GM18951 (cell line): ENCODE results near the gene GON7.
"Not testable (repeated sequence)": the region's sequence is repeated elsewhere in the genome, so short reads cannot be mapped to it uniquely, and the experiment has no call there.

ENCODE experiments used
- POLR2A ChIP-seq: IDR thresholded peaks from 4 replicates; pipeline ENCODE4 v1.6.1; 2011; ENCODE audit warnings: mild to moderate bottlenecking; ENCODE audit not compliant: insufficient read length, insufficient read depth; ENCODE audit errors: extremely low read depth
- in situ Hi-C: fragments of 300-500 bp; cut with MboI; formaldehyde crosslinking; loops from one replicate; pipeline ENCODE4 v1.12.0; 2022; ENCODE audit warnings: low sequenced_read_pairs, mixed read lengths, inconsistent platforms; ENCODE audit not compliant: unreplicated experiment

GON7 gene

DNA sequence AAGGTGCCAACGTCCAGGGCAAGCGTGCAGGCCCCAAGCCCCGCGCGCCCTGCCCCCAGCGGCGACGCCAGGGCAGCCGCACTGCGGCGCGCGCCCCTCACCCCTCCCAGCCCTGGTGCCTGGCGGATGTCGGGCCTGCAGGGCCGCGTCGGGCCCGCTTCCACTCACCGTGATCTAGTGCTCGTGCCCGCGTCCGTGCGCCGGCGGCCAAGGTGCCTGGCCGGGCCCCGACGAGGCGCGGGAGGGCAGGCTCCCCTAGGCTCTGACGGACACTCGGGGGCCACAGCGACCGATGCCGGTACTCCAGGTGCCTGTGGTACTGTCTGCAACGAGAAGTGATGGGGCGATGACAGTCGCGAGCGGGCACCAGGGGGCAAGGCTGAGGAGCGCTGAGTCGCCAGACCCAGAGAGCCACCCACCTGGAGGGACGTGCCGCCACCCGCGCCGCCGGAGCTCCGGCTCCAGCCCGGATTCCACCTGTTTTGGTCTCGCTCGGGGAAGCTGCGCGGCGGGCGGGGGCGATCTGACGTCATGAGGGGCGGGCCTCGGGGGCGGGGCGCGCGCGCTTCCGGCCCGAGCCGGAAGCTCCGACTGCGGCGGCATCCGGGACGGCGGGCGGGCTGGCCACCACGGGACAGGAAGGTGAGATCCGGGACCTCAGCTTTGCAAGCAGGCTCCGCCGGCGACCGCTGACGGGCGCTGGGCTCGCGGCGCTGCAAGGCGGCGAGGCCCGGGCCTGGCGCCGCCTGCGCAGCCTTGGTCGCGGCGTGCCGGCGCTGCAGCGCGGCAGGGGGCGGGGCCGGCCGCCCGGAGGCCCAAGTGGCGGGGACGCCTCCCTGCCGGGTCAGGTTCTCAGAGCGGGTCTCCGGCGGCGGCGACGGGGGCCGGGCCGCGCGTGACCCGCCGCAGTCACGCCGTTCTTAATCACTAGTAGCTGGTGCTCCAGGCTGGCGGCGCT, 22.2 kb downstream of the GON7 start, which contains the start of the genes LYSET and MOAP1:
TSS of gene LYSET (plus strand) at position 927 of the 958 bp plus-strand sequence. CDS start 89 bp downstream, outside the sequence.
TSS of gene MOAP1 (minus strand) at position 507 of the 958 bp plus-strand sequence. CDS start 655 bp downstream, outside the sequence.
- peak; percentile 81 for TF ChIP-seq POLR2A
- in situ Hi-C loops, result no loop called here

DNA sequence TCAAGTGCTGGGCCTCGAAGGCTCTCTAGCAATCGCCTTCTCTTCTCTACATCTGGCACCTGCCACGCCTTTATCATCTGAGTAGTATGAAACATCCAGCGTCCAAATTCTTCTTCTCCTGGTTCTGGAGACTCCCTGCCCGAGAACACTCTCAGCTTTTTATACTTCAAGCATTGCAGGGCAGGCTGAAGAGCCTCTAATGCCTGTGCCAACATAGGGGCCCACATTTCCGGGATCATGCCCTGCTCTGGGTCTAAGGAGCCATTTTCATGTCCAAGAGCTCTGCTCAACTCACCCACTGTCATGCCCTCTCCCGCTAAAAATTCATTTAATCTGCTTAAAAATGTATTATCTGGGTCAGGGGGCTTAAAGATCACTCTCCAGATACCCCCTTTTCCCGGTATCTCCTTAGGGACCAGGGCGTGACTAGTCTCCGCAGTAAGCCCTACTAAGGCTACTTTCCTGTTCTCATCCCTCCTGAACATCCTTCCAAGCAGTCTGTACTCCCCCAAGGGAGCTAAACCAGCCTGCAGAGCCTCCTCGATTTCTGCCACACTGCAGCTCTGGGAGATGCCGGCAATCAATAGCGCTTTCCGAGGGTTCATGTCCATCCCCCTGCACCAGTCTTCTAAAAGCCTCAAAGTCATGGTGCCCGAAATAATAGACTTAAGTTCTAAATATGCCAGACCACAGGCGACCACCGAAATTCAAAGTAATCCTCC, 23.1 kb downstream of the GON7 start:
- in situ Hi-C loops, result no loop called here
- no peak for TF ChIP-seq POLR2A

DNA sequence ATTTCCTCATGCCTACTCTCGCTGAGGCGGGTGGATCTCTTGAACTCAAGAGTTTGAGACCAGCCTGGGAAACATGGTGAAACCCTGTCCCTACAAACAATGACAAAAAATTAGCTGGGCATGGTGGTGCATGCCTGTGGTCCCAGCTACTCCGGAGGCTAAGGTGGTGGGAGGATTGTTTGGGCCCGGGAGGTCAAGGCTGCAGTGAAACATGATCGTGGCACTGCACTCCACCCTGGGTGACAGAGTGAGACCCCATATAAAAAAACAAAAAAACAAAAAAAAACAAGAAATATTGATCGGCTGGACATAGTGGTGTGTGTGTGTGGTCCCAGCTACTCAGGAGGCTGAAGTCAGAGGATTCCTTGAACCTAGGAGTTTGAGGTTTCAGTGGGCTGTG, 31.4 kb downstream of the GON7 start:
- no peak for TF ChIP-seq POLR2A
- in situ Hi-C loops, result no loop called here

DNA sequence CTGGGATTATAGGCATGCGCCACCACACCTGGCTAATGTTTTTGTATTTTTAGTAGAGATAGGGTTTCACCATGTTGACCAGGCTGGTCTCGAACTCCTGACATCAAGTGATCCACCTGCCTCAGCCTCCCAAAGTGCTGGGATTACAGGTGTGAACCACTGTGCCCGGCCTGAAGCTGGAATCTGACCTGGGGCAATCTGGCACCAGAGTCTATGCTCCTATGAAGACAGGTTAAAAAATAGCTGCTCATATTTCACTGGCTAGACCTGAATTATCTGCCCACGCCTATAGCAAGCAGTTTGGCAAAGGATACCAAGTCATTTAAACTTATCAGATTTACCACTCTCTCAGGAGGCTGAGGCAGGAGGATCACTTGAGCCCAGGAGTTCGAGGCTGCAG, 32.1 kb downstream of the GON7 start:
- in situ Hi-C loops, result not testable (repeated sequence)

DNA sequence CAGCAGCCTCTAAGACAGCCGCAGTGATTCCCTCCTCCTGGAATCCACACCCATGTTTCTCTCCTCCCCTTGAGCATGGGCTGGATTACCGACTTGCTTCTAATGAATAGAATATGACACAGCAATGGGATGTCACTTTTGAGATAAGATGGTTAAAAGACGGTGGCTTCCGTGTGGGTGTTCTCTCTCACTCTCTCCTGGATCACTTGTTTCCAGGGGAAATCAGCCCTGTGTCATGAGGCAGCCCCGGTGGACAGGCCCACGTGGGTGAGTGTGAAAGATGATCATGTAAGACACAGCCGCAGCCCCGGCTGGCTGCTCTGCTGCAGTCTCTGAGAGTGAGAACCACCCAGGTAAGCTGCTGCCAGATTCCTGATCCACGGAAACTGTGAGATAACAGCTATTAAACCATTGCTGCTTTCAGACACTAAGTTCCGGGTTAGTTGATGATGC, 32.9 kb downstream of the GON7 start:
- in situ Hi-C loops, result no loop called here
- TF ChIP-seq POLR2A, result no peak

DNA sequence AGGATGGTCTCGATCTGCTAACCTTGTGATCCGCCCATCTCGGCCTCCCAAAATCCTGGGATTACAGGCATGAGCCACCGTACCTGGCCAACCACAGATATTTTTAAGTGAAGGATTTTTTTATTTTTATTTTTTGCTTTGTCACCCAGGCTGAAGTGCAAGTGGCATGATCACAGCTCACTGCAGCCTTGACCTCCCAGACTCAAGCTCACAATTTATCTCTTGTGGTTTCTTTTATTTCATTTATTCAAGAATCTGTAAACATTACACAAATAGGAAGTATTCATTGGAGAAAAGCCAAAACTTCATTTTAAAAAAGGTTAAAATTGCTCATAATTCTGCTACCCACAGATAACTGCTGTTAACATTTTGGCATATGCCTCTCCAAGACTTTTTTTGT, 35.5 kb downstream of the GON7 start:
- in situ Hi-C loops, result no loop called here
- TF ChIP-seq POLR2A, result no peak

DNA sequence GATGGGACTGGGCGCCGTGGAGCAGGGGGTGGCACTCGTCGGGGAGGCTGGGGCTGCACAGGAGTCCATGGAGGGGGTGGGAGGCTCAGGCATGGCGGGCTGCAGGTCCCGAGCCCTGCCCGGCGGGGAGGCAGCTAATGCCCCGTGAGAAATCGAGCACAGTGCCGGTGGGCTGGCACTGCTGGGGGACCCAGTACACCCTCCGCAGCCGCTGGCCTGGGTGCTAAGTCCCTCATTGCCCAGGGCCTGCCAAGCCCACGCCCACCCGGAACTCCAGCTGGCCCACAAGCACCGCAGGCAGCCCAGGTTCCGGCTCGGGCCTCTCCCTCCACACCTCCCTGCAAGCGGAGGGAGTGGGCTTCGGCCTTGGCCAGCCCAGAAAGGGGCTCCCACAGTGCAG, 36.7 kb downstream of the GON7 start:
- in situ Hi-C loops, result not testable (repeated sequence)

DNA sequence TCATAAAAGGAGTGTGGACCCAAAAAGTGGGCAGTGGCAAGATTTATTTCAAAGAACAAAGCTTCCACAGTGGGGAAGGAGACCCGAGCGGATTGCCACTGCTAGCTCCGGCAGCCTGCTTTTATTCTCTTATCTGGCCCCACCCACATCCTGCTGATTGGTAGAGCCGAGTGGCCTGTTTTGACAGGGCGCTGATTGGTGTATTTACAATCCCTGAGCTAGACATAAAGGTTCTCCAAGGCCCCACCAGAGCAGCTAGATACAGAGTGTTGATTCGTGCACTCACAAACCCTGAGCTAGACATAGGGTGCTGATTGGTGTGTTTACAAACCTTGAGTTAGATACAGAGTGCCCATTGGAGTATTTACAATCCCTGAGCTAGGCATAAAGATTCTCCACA, 37.2 kb downstream of the GON7 start:
- in situ Hi-C loops, result not testable (repeated sequence)

DNA sequence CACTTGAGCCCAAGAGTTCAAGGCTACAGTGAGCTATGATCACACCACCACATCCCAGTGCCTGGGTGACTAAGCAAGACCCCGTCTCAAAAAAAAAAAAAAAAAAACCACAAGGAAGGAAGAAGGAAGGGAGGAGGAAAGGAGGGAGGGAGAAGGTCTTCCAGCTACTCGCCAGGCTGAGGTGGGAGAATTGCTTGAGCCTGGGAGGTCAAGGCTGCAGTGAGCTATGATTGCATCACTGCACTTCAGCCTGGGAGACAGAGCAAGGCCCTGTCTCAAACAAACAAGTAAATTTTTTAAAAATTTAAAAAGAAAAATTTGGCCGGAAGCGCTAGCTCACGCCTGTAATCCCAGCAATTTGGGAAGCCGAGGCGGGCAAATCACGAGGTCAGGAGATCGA, 38.3 kb downstream of the GON7 start:
- in situ Hi-C loops, result not testable (repeated sequence)

DNA sequence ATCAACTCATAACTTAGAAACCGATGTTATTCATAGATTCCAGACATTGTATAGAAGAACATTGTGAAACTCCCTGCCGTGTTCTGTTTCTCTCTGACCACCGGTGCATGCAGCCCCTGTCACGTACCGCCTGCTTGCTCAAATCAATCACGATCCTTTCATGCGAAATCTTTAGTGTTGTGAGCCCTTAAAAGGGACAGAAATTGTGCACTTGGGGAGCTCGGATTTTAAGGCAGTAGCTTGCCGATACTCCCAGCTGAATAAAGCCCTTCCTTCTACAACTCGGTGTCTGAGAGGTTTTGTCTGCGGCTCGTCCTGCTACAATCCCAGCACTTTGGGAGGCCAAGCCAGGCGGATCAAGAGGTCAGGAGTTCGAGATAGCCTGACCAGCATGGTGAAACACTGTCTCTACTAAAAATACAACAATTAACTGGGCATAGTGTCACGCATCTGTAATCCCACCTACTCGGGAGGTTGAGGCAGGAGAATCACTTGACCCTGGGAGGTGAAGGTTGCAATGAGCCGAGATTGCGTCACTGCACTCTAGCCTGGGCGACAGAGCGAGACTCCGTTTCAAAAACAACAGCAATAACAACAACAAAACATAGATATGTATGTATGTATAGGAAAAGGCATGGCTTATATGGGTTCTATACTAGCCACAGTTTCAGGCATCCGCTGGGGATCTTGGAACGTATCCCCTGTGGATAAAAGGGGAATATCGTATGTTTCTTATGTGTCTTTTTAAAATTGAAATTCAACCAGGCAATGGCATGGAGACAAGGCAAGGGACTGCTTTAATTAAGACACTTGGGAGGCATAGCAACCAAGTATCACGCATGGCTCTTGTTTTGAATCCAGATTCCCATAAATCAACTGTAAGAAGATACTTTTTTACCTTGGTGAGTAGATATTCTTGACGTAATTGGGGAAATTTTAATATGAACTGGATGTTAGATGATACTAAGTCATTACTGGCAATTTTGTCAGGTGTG, 41.3 kb downstream of the GON7 start:
- in situ Hi-C loops, result not testable (repeated sequence)

DNA sequence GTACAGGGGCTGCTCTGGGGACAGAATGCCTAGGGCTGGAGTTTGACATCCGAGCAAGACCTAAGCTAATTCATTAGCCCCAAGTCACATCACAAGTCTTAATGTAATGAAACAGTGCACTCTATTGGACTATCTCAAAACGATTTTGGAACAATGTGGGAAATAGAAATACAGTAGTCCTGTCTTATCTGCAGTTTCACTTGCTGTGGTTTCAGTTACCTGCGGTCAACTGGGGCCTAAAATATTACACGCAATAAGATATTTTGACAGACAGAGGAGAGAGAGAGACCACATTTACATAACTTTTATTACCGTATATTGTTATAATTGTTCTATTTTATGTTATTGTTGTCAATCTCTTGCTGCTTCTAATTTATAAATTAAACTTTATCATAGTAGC, 43.3 kb downstream of the GON7 start:
- TF ChIP-seq POLR2A, result no peak
- in situ Hi-C loops, result no loop called here

DNA sequence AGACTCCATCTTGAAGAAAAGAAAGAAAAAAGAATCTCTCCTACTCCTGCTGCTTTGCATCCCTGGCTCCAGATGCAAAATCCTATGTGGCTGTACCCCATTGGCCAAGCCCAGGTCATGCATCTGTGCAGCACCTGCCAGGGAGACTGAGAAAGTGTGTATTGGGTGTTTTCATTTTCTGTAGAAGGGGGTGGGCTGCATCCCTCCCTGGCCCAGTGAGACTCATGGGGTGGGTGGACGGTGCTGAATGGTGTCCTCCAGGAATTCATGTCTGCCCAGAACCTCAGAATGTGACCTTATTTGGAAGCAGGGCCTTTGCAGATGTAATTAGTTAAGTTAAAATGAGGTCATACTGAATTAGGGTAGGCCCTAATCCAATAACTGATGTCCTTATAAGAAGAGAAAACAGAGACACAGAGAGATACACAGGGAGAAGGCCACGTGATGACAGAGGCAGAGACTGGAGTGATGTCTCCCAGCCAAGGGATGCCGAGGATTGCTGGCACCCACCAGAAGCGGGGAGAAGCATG, 45.4 kb downstream of the GON7 start:
- in situ Hi-C loops, result no loop called here
- no peak for TF ChIP-seq POLR2A

DNA sequence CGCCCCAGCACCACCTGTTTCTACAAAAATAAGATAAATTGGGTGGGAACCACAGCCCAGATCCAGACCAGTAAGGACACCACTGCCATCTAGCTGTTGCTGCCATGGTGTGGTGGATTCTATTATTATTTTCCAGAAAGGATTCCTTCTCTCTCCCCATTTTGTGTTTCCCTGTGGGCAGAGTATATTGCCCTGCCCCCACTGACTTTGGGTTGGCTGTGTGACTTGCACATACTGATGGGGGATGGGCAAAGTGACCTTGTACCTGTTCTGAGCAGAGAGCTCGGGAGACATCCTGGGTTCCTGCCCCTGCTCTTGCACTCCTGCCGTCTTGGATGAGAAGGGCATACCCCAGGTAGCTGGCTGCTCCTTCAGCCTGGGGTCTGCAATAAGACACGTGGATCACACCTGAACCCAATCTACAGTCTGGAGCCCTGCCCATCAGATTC, 46.5 kb downstream of the GON7 start:
- no peak for TF ChIP-seq POLR2A
- in situ Hi-C loops, result no loop called here

DNA sequence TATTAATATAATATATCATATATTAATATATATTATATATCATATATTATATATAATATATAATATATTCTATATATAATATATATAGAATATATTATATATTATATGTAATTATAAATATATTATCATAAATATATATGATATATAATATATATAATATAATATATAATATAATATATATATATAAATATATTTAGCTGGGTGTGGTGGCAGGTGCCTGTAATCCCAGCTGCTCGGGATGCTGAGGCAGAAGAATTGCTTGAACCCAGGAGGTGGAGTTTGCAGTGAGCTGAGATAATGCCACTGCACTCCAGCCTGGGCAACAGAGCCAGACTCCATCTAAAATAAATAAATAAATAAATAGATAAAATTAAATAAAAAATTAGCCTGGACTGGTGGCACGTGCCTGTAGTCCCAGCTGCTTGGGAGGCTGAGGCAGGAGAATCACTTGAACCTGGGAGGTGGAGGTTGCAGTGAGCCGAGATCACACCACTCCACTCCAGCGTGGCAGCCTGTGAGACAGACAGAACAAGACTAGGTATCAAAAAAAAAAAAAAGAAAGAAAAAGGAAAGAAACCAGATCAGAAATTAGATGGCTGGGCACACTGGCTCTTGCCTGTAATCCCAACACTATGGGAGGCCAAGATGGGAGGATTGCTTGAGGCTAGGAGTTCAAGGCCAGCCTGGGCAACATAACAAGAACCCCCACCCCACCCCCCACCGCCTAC, 47.1 kb downstream of the GON7 start:
- in situ Hi-C loops, result not testable (repeated sequence)

DNA sequence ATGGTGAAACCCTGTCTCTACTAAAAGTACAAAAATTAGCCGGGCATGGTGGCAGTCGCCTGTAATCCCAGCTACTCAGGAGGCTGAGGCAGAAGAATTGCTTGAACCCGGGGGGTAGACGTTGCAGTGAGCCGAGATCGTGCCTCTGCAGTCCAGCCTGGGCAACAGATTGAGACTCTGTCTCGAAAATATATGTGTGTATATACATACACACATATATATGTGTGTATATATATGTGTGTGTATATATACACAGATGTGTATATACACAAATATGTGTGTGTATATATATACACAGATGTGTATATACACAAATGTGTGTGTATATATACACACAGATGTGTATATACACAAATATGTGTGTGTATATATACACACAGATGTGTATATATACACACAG, 48.5 kb downstream of the GON7 start:
- in situ Hi-C loops, result not testable (repeated sequence)
